KMS-11 (cell line): ENCODE measurements around the gene PRPF40A.

Experiments used
- H2AFZ ChIP-seq: fragments of 200-600 bp; sonication (generic); 2 replicates; pipeline ENCODE4 v1.6.1; 2016; ENCODE audit warnings: antibody characterized with exemption, mixed run types, low read depth
- H3K27ac ChIP-seq: fragments of 200-600 bp; sonication (generic); 2 replicates; pipeline ENCODE4 v1.6.1; 2016; ENCODE audit warnings: mild to moderate bottlenecking, mixed run types
- H3K27me3 ChIP-seq: fragments of 200-600 bp; sonication (generic); 2 replicates; pipeline ENCODE4 v1.6.1; 2017; ENCODE audit warnings: mild to moderate bottlenecking, low read depth, mixed run types, moderate library complexity; ENCODE audit not compliant: insufficient read depth
- H3K36me3 ChIP-seq: fragments of 200-600 bp; sonication (generic); 2 replicates; pipeline ENCODE4 v1.6.1; 2017; ENCODE audit warnings: mild to moderate bottlenecking, mixed run types; ENCODE audit not compliant: insufficient read depth
- H3K4me1 ChIP-seq: fragments of 200-600 bp; sonication (generic); 2 replicates; pipeline ENCODE4 v1.6.1; 2016; ENCODE audit warnings: mild to moderate bottlenecking, low read depth, mixed run types; ENCODE audit not compliant: poor library complexity, severe bottlenecking
- H3K4me2 ChIP-seq: fragments of 200-600 bp; sonication (generic); 2 replicates; pipeline ENCODE4 v1.7.0; 2016; ENCODE audit warnings: mild to moderate bottlenecking, mixed run types
- H3K4me3 ChIP-seq: fragments of 200-600 bp; sonication (generic); IDR thresholded peaks from 2 replicates; pipeline ENCODE4 v1.6.1; 2017; ENCODE audit warnings: low read depth, low read length, mixed read lengths; ENCODE audit not compliant: insufficient read depth
- H3K79me2 ChIP-seq: fragments of 200-600 bp; sonication (generic); 2 replicates; pipeline ENCODE4 v1.6.1; 2016; ENCODE audit warnings: low read depth, mixed run types; ENCODE audit not compliant: insufficient read depth
- H3K9ac ChIP-seq: fragments of 200-600 bp; sonication (generic); 2 replicates; pipeline ENCODE4 v1.6.1; 2016; ENCODE audit warnings: mild to moderate bottlenecking, mixed run types
- H4K20me1 ChIP-seq: fragments of 200-600 bp; sonication (generic); 2 replicates; pipeline ENCODE4 v1.6.1; 2016; ENCODE audit warnings: mild to moderate bottlenecking, mixed run types; ENCODE audit not compliant: insufficient read depth
- CTCF ChIP-seq: fragments of 200-600 bp; sonication (generic); conservative IDR thresholded peaks from 2 replicates; pipeline ENCODE4 v1.6.1; 2017; ENCODE audit warnings: low read depth, mild to moderate bottlenecking, antibody characterized with exemption, low read length, moderate library complexity, mixed read lengths

Gene PRPF40A

GRCh38 chr2:152630466-152630865 is 86.8 kb downstream of the PRPF40A start:
- Histone ChIP-seq H4K20me1 (no peaks in the 10 kb centered on the region), H3K79me2 (no peaks in the 10 kb centered on the region), H3K9ac (no peak overlapping the region), H3K4me2 (no peak overlapping the region), H3K27me3 (no peaks in the 10 kb centered on the region), H3K27ac (no peak overlapping the region), H2AFZ (no peak overlapping the region), H3K4me1 (peaks cover 8% of the 10 kb centered on the region), H3K36me3 (no peaks in the 10 kb centered on the region), H3K4me3 (no peak overlapping the region)
- TF ChIP-seq CTCF = no peak

GRCh38 chr2:152629202-152629601 is 88.1 kb downstream of the PRPF40A start:
- Histone ChIP-seq H3K27ac (no peak overlapping the region), H3K27me3 (no peaks in the 10 kb centered on the region), H3K4me1 (peaks cover 8% of the 10 kb centered on the region), H4K20me1 (no peaks in the 10 kb centered on the region), H3K4me3 (no peak overlapping the region), H2AFZ (no peak overlapping the region), H3K4me2 (no peak overlapping the region), H3K9ac (no peak overlapping the region), H3K36me3 (no peaks in the 10 kb centered on the region), H3K79me2 (no peaks in the 10 kb centered on the region)
- no peak for TF ChIP-seq CTCF

GRCh38 chr2:152627351-152627957 is 89.8 kb downstream of the PRPF40A start:
- no peaks in the 10 kb centered on the region for H3K36me3 ChIP-seq
- peaks cover 8% of the 10 kb centered on the region for H3K4me1 ChIP-seq
- H3K4me2 ChIP-seq = no peak overlapping the region
- no peak overlapping the region for H2AFZ ChIP-seq
- no peak overlapping the region for H3K4me3 ChIP-seq
- TF ChIP-seq CTCF = peak; percentile 85
- H3K27ac ChIP-seq = no peak overlapping the region
- no peak overlapping the region for H3K9ac ChIP-seq
- H4K20me1 ChIP-seq = no peaks in the 10 kb centered on the region
- H3K79me2 ChIP-seq = no peaks in the 10 kb centered on the region
- H3K27me3 ChIP-seq = no peaks in the 10 kb centered on the region

- H3K4me3 ChIP-seq = no peak overlapping the region
- H3K27me3 ChIP-seq = no peaks in the 10 kb centered on the region
- no peak overlapping the region for H3K4me2 ChIP-seq
- no peaks in the 10 kb centered on the region for H4K20me1 ChIP-seq
- H3K36me3 ChIP-seq = no peaks in the 10 kb centered on the region
- H3K27ac ChIP-seq = no peak overlapping the region
- no peak overlapping the region for H2AFZ ChIP-seq
- no peak for TF ChIP-seq CTCF
- no peaks in the 10 kb centered on the region for H3K79me2 ChIP-seq
- peaks cover 8% of the 10 kb centered on the region for H3K4me1 ChIP-seq
- H3K9ac ChIP-seq = no peak overlapping the region
Observed at GRCh38 chr2:152626911-152627339, 90.3 kb downstream of the PRPF40A start.
